Muscle layer of colon (tissue), 2 donors: Measurements from ENCODE around the gene ATPAF2.
A peak's percentile ranks its signal among the peaks of the same experiment; 100 is the strongest.

Source experiments
- H3K27ac ChIP-seq: one replicate; pipeline ENCODE4 v1.7.0; 2013; ENCODE audit warnings: low read depth, mild to moderate bottlenecking, low read length, moderate library complexity
- H3K27me3 ChIP-seq, 2 donors: one replicate each; pipeline ENCODE4 v1.7.0; 2013; ENCODE audit warnings: low read length in 2 of 2, mild to moderate bottlenecking in 2 of 2; ENCODE audit not compliant: insufficient read depth in 2 of 2, control insufficient read depth in 1 of 2
- H3K36me3 ChIP-seq: one replicate; pipeline ENCODE4 v1.7.0; 2013; ENCODE audit warnings: mild to moderate bottlenecking, low read length; ENCODE audit not compliant: insufficient read depth
- H3K4me1 ChIP-seq: one replicate; pipeline ENCODE4 v1.7.0; 2013; ENCODE audit warnings: mild to moderate bottlenecking, low read length; ENCODE audit not compliant: insufficient read depth
- H3K4me3 ChIP-seq, 2 donors: one replicate each; pipeline ENCODE4 v1.7.0; 2013; ENCODE audit warnings: low read length in 2 of 2, low read depth in 1 of 2, mild to moderate bottlenecking in 1 of 2, moderate library complexity in 1 of 2
- H3K9ac ChIP-seq: one replicate; pipeline ENCODE4 v1.7.0; 2013; ENCODE audit warnings: low read length
- H3K9me3 ChIP-seq: one replicate; pipeline ENCODE4 v1.7.0; 2013; ENCODE audit warnings: mild to moderate bottlenecking, low read length
- donor health status: abdominal sarcoma.
- donor health status: Adenocarcinoma of cecum.

The ATPAF2 gene

GRCh38 chr17:18064053-18064452, 25.1 kb upstream of the ATPAF2 start:
- Histone ChIP-seq H3K27me3 (no peaks in the 10 kb centered on the region), H3K9ac (no peak overlapping the region), H3K4me3 (no peak overlapping the region), H3K27ac (no peak overlapping the region), H3K9me3 (no peaks in the 10 kb centered on the region), H3K4me1 (no peaks in the 10 kb centered on the region), H3K36me3 (peaks cover 52% of the 10 kb centered on the region)

GRCh38 chr17:18059283-18059682, 20.3 kb upstream of the ATPAF2 start:
- H3K4me3 ChIP-seq, result no peak overlapping the region
- no peak overlapping the region for H3K27ac ChIP-seq
- no peaks in the 10 kb centered on the region for H3K4me1 ChIP-seq
- H3K9me3 ChIP-seq, result no peaks in the 10 kb centered on the region
- H3K9ac ChIP-seq, result no peak overlapping the region
- H3K27me3 ChIP-seq, result no peaks in the 10 kb centered on the region
- H3K36me3 ChIP-seq, result peaks cover 57% of the 10 kb centered on the region

- H3K27ac ChIP-seq, result no peak overlapping the region
- no peaks in the 10 kb centered on the region for H3K27me3 ChIP-seq
- H3K36me3 ChIP-seq, result peaks cover 40% of the 10 kb centered on the region
- H3K4me3 ChIP-seq, result no peak overlapping the region
- H3K4me1 ChIP-seq, result no peaks in the 10 kb centered on the region
- no peak overlapping the region for H3K9ac ChIP-seq
- H3K9me3 ChIP-seq, result no peaks in the 10 kb centered on the region
These were observed 17.2 kb upstream of the ATPAF2 start for GRCh38 chr17:18056214-18056613.

GRCh38 chr17:18055597-18055996, 16.6 kb upstream of the ATPAF2 start:
- Histone ChIP-seq H3K9me3 (no peaks in the 10 kb centered on the region), H3K27me3 (no peaks in the 10 kb centered on the region), H3K27ac (no peak overlapping the region), H3K4me1 (no peaks in the 10 kb centered on the region), H3K36me3 (peaks cover 36% of the 10 kb centered on the region), H3K4me3 (no peak overlapping the region), H3K9ac (no peak overlapping the region)

GRCh38 chr17:18045691-18046350, 6.9 kb upstream of the ATPAF2 start:
- Histone ChIP-seq H3K9ac (no peak overlapping the region), H3K36me3 (peaks cover 15% of the 10 kb centered on the region), H3K4me1 (peaks cover 7% of the 10 kb centered on the region)

GRCh38 chr17:18044609-18045008, 5.6 kb upstream of the ATPAF2 start:
- Histone ChIP-seq H3K4me3 (no peak overlapping the region), H3K36me3 (peaks cover 15% of the 10 kb centered on the region), H3K4me1 (peaks cover 16% of the 10 kb centered on the region), H3K9me3 (no peaks in the 10 kb centered on the region), H3K27me3 (no peaks in the 10 kb centered on the region), H3K9ac (no peak overlapping the region), H3K27ac (no peak overlapping the region)

More at GRCh38 chr17:18045691-18046350, 6.9 kb upstream of the ATPAF2 start:
- Histone ChIP-seq H3K27ac (no peak overlapping the region), H3K27me3 (no peaks in the 10 kb centered on the region), H3K4me3 (no peak overlapping the region), H3K9me3 (no peaks in the 10 kb centered on the region)

GRCh38 chr17:18043491-18043890, 4.5 kb upstream of the ATPAF2 start:
- H3K4me3 ChIP-seq, result no peak overlapping the region
- H3K4me1 ChIP-seq, result peaks cover 17% of the 10 kb centered on the region
- H3K27ac ChIP-seq, result no peak overlapping the region
- no peaks in the 10 kb centered on the region for H3K27me3 ChIP-seq
- H3K36me3 ChIP-seq, result peaks cover 15% of the 10 kb centered on the region
- no peak overlapping the region for H3K9ac ChIP-seq
- H3K9me3 ChIP-seq, result no peaks in the 10 kb centered on the region

- Histone ChIP-seq H3K9ac (no peak overlapping the region), H3K27me3 (no peaks in the 10 kb centered on the region), H3K4me1 (peaks cover 22% of the 10 kb centered on the region), H3K27ac (no peak overlapping the region), H3K4me3 (no peak overlapping the region), H3K9me3 (no peaks in the 10 kb centered on the region), H3K36me3 (peaks cover 15% of the 10 kb centered on the region)
These were observed 4.0 kb upstream of the ATPAF2 start for GRCh38 chr17:18042983-18043382.

- Histone ChIP-seq H3K9ac (peak overlapping the region; percentile 7), H3K27ac (no peak overlapping the region), H3K36me3 (peaks cover 7% of the 10 kb centered on the region), H3K4me1 (peaks cover 28% of the 10 kb centered on the region), H3K9me3 (no peaks in the 10 kb centered on the region), H3K27me3 (no peaks in the 10 kb centered on the region), H3K4me3 (no peak overlapping the region)
These were observed 2.8 kb upstream of the ATPAF2 start for GRCh38 chr17:18041776-18042175.

- H3K27me3 ChIP-seq, result no peaks in the 10 kb centered on the region
- H3K27ac ChIP-seq, result peak overlapping the region; percentile 92
- peaks cover 28% of the 10 kb centered on the region for H3K4me1 ChIP-seq
- peak overlapping the region; percentile 95 to 96 for H3K4me3 ChIP-seq
- peak overlapping the region; percentile 44 for H3K9ac ChIP-seq
- H3K36me3 ChIP-seq, result no peaks in the 10 kb centered on the region
- no peaks in the 10 kb centered on the region for H3K9me3 ChIP-seq
These were observed 1.4 kb upstream of the ATPAF2 start for GRCh38 chr17:18040261-18040858.

- Histone ChIP-seq H3K9ac (peak overlapping the region; percentile 44), H3K36me3 (no peaks in the 10 kb centered on the region), H3K4me3 (peak overlapping the region; percentile 95 to 96), H3K4me1 (peaks cover 28% of the 10 kb centered on the region), H3K9me3 (no peaks in the 10 kb centered on the region), H3K27me3 (no peaks in the 10 kb centered on the region), H3K27ac (peak overlapping the region; percentile 92)
These were observed 730 bp upstream of the ATPAF2 start for GRCh38 chr17:18039535-18040260.
